ENCODE measurements around the gene CNOT4. TPM values are rescaled to one million over a fixed set of nuclear protein-coding genes. Genes with fewer than 3 reads are reported as not detected.

The CNOT4 gene
- total RNA-seq, 1 experiment from 2014 or later: 22.0 TPM

DNA sequence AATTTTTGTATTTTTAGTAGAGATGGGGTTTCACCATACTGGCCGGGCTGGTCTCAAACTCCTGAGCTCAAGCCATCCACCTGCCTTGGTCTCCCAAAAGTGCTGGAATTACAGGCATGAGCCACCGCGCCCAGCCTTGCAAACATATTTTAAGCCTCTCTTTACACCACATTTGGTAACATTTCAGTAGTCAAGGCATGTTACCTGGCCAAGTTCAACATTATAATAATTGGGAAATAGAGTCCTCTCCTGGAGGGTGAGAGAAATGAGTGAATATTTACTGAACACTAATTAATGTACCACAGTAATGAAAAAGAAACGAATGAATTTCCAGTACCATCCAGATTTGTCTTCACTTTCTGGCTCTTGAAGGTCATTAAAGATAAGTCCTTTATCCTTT, 10.0 kb upstream of the CNOT4 start:
- no peak overlapping the region for H3K4me3 ChIP-seq (ENCODE audit: low read depth, low read length)
- CTCF ChIA-PET: no interaction called here
- no peaks in the 10 kb centered on the region for H3K27me3 ChIP-seq (replicated peaks; ENCODE audit: control insufficient read depth, insufficient read depth, low read length)
- Mint-ChIP-seq H3K27ac (ENCODE audit: unreplicated experiment) (no peak overlapping the region), H3K9me3 (ENCODE audit: unreplicated experiment) (no peaks in the 10 kb centered on the region), H3K4me3 (ENCODE audit: unreplicated experiment) (no peak overlapping the region), H3K36me3 (ENCODE audit: insufficient read depth, unreplicated experiment) (no peaks in the 10 kb centered on the region), H3K4me1 (ENCODE audit: low read depth, unreplicated experiment) (peaks cover 5% of the 10 kb centered on the region), H3K27me3 (ENCODE audit: insufficient read depth, unreplicated experiment) (no peaks in the 10 kb centered on the region)
- H3K9me3 ChIP-seq: no peaks in the 10 kb centered on the region
- TF ChIP-seq, protein P1, sequence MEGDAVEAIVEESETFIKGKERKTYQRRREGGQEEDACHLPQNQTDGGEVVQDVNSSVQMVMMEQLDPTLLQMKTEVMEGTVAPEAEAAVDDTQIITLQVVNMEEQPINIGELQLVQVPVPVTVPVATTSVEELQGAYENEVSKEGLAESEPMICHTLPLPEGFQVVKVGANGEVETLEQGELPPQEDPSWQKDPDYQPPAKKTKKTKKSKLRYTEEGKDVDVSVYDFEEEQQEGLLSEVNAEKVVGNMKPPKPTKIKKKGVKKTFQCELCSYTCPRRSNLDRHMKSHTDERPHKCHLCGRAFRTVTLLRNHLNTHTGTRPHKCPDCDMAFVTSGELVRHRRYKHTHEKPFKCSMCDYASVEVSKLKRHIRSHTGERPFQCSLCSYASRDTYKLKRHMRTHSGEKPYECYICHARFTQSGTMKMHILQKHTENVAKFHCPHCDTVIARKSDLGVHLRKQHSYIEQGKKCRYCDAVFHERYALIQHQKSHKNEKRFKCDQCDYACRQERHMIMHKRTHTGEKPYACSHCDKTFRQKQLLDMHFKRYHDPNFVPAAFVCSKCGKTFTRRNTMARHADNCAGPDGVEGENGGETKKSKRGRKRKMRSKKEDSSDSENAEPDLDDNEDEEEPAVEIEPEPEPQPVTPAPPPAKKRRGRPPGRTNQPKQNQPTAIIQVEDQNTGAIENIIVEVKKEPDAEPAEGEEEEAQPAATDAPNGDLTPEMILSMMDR (IDR thresholded peaks at IDR 0.05; ENCODE audit: insufficient read depth in 1 of 2, low read depth in 1 of 2, low read length in 1 of 2, severe bottlenecking in 1 of 2, unreplicated experiment in 1 of 2): no peak
- H3K36me3 ChIP-seq (ENCODE audit: control insufficient read depth, insufficient read depth, low read length): no peaks in the 10 kb centered on the region
- POLR2A ChIA-PET: no interaction called here
- BruUV-seq (replicated peaks): no TSS peak
- intact Hi-C loops (cut with micrococcal nuclease; ENCODE audit: unreplicated experiment): no loop called here
- H3K4me1 ChIP-seq: peaks cover 22% of the 10 kb centered on the region
- no peak for DNase-seq

DNA sequence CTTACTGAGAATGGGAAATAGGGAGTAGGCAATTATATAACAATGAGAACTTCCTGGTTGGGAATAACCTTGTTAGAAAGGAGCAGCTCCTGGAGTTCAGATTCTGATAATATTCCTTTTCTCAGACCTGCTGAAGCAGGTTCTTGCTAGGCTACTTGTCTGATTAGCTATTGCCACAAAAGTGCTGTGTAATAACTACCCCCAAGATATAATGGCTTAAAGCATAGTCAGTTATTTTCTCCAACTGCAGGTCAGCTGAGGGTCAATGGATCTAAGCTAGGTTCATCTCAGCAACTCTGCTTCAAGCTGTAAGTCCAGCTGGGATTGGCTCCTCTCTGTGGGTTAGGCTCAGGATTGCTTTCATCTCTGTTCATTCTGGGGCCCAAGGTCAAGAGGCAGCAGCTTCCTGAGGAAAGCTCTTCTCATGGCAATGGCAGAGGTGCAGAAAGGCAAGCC, 9.4 kb upstream of the CNOT4 start:
- no peak overlapping the region for H3K27ac Mint-ChIP-seq (ENCODE audit: unreplicated experiment)
- no peak overlapping the region for H3K4me3 Mint-ChIP-seq (ENCODE audit: unreplicated experiment)
- H3K27me3 Mint-ChIP-seq (ENCODE audit: insufficient read depth, unreplicated experiment): no peaks in the 10 kb centered on the region
- Histone ChIP-seq H3K9me3 (no peaks in the 10 kb centered on the region), H3K27me3 (replicated peaks; ENCODE audit: control insufficient read depth, insufficient read depth, low read length) (no peaks in the 10 kb centered on the region), H3K36me3 (ENCODE audit: control insufficient read depth, insufficient read depth, low read length) (no peaks in the 10 kb centered on the region), H3K4me1 (peaks cover 22% of the 10 kb centered on the region), H3K4me3 (ENCODE audit: low read depth, low read length) (no peak overlapping the region)
- peaks cover 5% of the 10 kb centered on the region for H3K4me1 Mint-ChIP-seq (ENCODE audit: low read depth, unreplicated experiment)
- CTCF ChIA-PET: interaction anchor here (0.6 to 1.0 kb wide), 3 partner anchors 126 to 415 kb away, joined by 3 to 5 read pairs (median 3); no protein-coding TSS in a partner anchor
- POLR2A ChIA-PET: interaction anchor here (0.6 kb wide), 1 partner anchor 522 kb away, joined by 5 read pairs; no protein-coding TSS in a partner anchor
- DNase-seq: peak in 1 of 2 experiments; percentile 43
- no peaks in the 10 kb centered on the region for H3K9me3 Mint-ChIP-seq (ENCODE audit: unreplicated experiment)
- BruUV-seq (replicated peaks): no TSS peak
- TF ChIP-seq, protein P1 (IDR thresholded peaks at IDR 0.05; ENCODE audit: insufficient read depth in 1 of 2, low read depth in 1 of 2, low read length in 1 of 2, severe bottlenecking in 1 of 2, unreplicated experiment in 1 of 2): no peak
- no peaks in the 10 kb centered on the region for H3K36me3 Mint-ChIP-seq (ENCODE audit: insufficient read depth, unreplicated experiment)
- intact Hi-C loops (cut with micrococcal nuclease; ENCODE audit: unreplicated experiment): no loop called here

DNA sequence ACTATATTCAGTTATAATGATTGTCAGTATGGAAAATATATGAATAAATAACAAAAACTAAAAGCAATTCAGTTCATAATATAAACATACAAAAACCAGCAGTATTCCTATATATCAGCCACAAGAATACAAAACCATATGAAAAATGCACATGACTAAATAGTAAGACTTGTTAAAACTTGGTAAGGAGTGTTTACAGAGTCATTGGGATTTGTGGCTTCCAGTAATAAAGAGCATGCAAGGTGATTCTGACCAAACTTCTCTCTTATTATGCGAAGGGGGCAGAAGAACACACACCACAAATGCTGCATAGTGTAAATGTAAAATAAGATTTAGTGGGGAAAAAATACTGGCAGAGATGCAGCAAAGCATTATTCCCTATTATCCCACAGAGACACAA, 8.8 kb upstream of the CNOT4 start:
- Histone ChIP-seq H3K36me3 (ENCODE audit: control insufficient read depth, insufficient read depth, low read length) (no peaks in the 10 kb centered on the region), H3K9me3 (no peaks in the 10 kb centered on the region), H3K27me3 (replicated peaks; ENCODE audit: control insufficient read depth, insufficient read depth, low read length) (no peaks in the 10 kb centered on the region), H3K4me3 (ENCODE audit: low read depth, low read length) (no peak overlapping the region), H3K4me1 (peaks cover 22% of the 10 kb centered on the region)
- DNase-seq: no peak
- Mint-ChIP-seq H3K27me3 (ENCODE audit: insufficient read depth, unreplicated experiment) (no peaks in the 10 kb centered on the region), H3K4me3 (ENCODE audit: unreplicated experiment) (no peak overlapping the region), H3K4me1 (ENCODE audit: low read depth, unreplicated experiment) (peaks cover 5% of the 10 kb centered on the region), H3K9me3 (ENCODE audit: unreplicated experiment) (no peaks in the 10 kb centered on the region), H3K27ac (ENCODE audit: unreplicated experiment) (no peak overlapping the region), H3K36me3 (ENCODE audit: insufficient read depth, unreplicated experiment) (no peaks in the 10 kb centered on the region)
- ChIA-PET POLR2A (interaction anchor here (0.6 kb wide), 1 partner anchor 522 kb away, joined by 5 read pairs; no protein-coding TSS in a partner anchor), CTCF (interaction anchor here (0.6 to 1.0 kb wide), 2 partner anchors 127 to 415 kb away, joined by 3 read pairs; no protein-coding TSS in a partner anchor)
- no TSS peak for BruUV-seq (replicated peaks)
- TF ChIP-seq, protein P1 (IDR thresholded peaks at IDR 0.05; ENCODE audit: insufficient read depth in 1 of 2, low read depth in 1 of 2, low read length in 1 of 2, severe bottlenecking in 1 of 2, unreplicated experiment in 1 of 2): no peak
- intact Hi-C loops (cut with micrococcal nuclease; ENCODE audit: unreplicated experiment): no loop called here
